K562 (cell line): ENCODE results near the gene IMPG2. TPM values are rescaled to one million over a fixed set of nuclear protein-coding genes. Genes with fewer than 3 reads are reported as not detected.

Source experiments
- ATAC-seq: fragments of 200-7000 bp; cut with Tn5 transposase; 3 replicates; pipeline ENCODE4 v1.9.1; 2020; ENCODE audit warnings: moderate library complexity
- BruUV-seq: library from RNA; stranded (reverse); fragments of 400-500 nt; replicated peaks from 2 replicates; lab custom pipeline; 2021; lab: Mats Ljungman, UMichigan
- CTCF ChIA-PET: fragments of 300-600 bp; formaldehyde crosslinking; extraction: SDS; loops from one replicate; lab custom pipeline; 2021; ENCODE audit warnings: low intra/inter-chr PET ratio; lab: Yijun Ruan, JAX
- POLR2A ChIA-PET: fragments of 300-600, 350-650 bp; sonication (Branson Sonifier 250); formaldehyde crosslinking; extraction: SDS; loops from one replicate; lab custom pipeline; 2021; ENCODE audit warnings: antibody characterized with exemption, inconsistent platforms; lab: Yijun Ruan, JAX
- DNase-seq, 4 experiments: peaks; one replicate each; pipeline versions ENCODE4 v3.0.0 to v3.0.0-alpha.2; 2011 to 2018; ENCODE audit warnings: low spot score in 3 of 4, mixed read lengths in 3 of 4; ENCODE audit errors: extremely low read depth in 1 of 4
- FAIRE-seq: peaks from 2 replicates; lab custom pipeline; 2011; peaks lifted over from hg19 to GRCh38; lab: Jason Lieb, UNC
- H2AFZ ChIP-seq: 2 replicates; pipeline ENCODE4 v1.6.0; 2011; ENCODE audit warnings: low read depth, low read length, control low read depth, inconsistent platforms
- H3K27ac ChIP-seq: fragments of 200-600 bp; 3 replicates; pipeline ENCODE4 v1.8.0; 2011; ENCODE audit warnings: low read depth, mild to moderate bottlenecking, control low read depth, inconsistent platforms, low read length, moderate library complexity, mixed read lengths; ENCODE audit errors: extremely low read depth
- H3K27me3 ChIP-seq, 2 experiments: fragments of 300-600 bp in 1 of 2; 2 replicates in 1 of 2; 3 replicates in 1 of 2; pipeline versions ENCODE4 v1.6.0 to v1.8.0; 2011; ENCODE audit warnings: inconsistent platforms in 2 of 2, low read length in 2 of 2, mild to moderate bottlenecking in 1 of 2, mixed read lengths in 1 of 2, moderate library complexity in 1 of 2; ENCODE audit not compliant: control insufficient read depth in 2 of 2, insufficient read depth in 2 of 2
- H3K36me3 ChIP-seq: fragments of 300-600 bp; 3 replicates; pipeline ENCODE4 v1.8.0; 2011; ENCODE audit warnings: mild to moderate bottlenecking, low read length, inconsistent platforms; ENCODE audit not compliant: control insufficient read depth, insufficient read depth
- H3K4me1 ChIP-seq, 2 experiments: fragments of 200-600 bp in 1 of 2; replicated peaks in 1 of 2; 2 replicates in 1 of 2; 3 replicates in 1 of 2; pipeline versions ENCODE4 v1.5.1 to v1.8.0; 2011; ENCODE audit warnings: inconsistent platforms in 2 of 2, low read length in 2 of 2, mild to moderate bottlenecking in 1 of 2, mixed read lengths in 1 of 2, moderate library complexity in 1 of 2; ENCODE audit not compliant: control insufficient read depth in 2 of 2, insufficient read depth in 2 of 2
- H3K4me2 ChIP-seq: 2 replicates; pipeline ENCODE4 v1.6.1; 2011; ENCODE audit warnings: low read length, control low read depth, inconsistent platforms, mixed read lengths; ENCODE audit not compliant: insufficient read depth
- H3K4me3 ChIP-seq: fragments of 200-600 bp; sonication (generic), shearing (Covaris generic); 2 replicates; pipeline ENCODE4 v1.5.1; 2016; ENCODE audit warnings: control low read depth, inconsistent platforms
- H3K79me2 ChIP-seq: fragments of 200-600 bp; 3 replicates; pipeline ENCODE4 v1.8.0; 2011; ENCODE audit warnings: low read length, inconsistent platforms; ENCODE audit not compliant: control insufficient read depth, insufficient read depth
- H3K9ac ChIP-seq, 2 experiments: 2 replicates each; pipeline versions ENCODE4 v1.6.0 to v1.6.1; 2011; ENCODE audit warnings: low read depth in 2 of 2, low read length in 2 of 2, control low read depth in 1 of 2, inconsistent platforms in 1 of 2, mild to moderate bottlenecking in 1 of 2, mixed read lengths in 1 of 2; ENCODE audit not compliant: insufficient read depth in 1 of 2
- H3K9me1 ChIP-seq: one replicate; pipeline ENCODE4 v1.6.0; 2011; ENCODE audit warnings: inconsistent platforms, mild to moderate bottlenecking, low read length, moderate library complexity; ENCODE audit not compliant: control insufficient read depth, insufficient read depth
- H3K9me3 ChIP-seq: replicated peaks from 2 replicates; pipeline ENCODE4 v1.5.1; 2011; ENCODE audit warnings: low read depth, low read length, inconsistent platforms; ENCODE audit not compliant: control insufficient read depth, insufficient read depth
- H4K20me1 ChIP-seq: replicated peaks from 2 replicates; pipeline ENCODE4 v1.6.1; 2011; ENCODE audit warnings: low read length, inconsistent platforms, mixed read lengths; ENCODE audit not compliant: control insufficient read depth, insufficient read depth
- CREB5 ChIP-seq: fragments of 250-450 bp; sonication (Bioruptor Pico); IDR thresholded peaks from 2 replicates; pipeline ENCODE4 v1.5.0; 2020; ENCODE audit warnings: mild to moderate bottlenecking
- EHMT2 ChIP-seq: fragments of 450-650 bp; IDR thresholded peaks from 2 replicates; pipeline ENCODE4 v1.6.1; 2018; ENCODE audit warnings: antibody characterized with exemption
- GABPB2 ChIP-seq: fragments of 250-450 bp; sonication (Bioruptor Pico); conservative IDR thresholded peaks from 2 replicates; pipeline ENCODE4 v1.5.1; 2021; ENCODE audit warnings: mild to moderate bottlenecking
- KLF1 ChIP-seq: fragments of 450-650 bp; IDR thresholded peaks from 2 replicates; pipeline ENCODE4 v1.6.1; 2016; ENCODE audit warnings: missing genetic modification characterization, missing compliant biosample characterization
- MTA2 ChIP-seq: fragments of 450-650 bp; IDR thresholded peaks from 2 replicates; pipeline ENCODE4 v1.6.1; 2016; ENCODE audit warnings: low read depth
- MXI1 ChIP-seq: IDR thresholded peaks from 2 replicates; pipeline ENCODE4 v1.6.1; 2011; ENCODE audit warnings: low read depth, mild to moderate bottlenecking, improper control_type of control experiment, low read length
- NRF1 ChIP-seq, 2 experiments: fragments of 450-650 bp; IDR thresholded peaks in 1 of 2; conservative IDR thresholded peaks in 1 of 2; 2 replicates each; pipeline ENCODE4 v1.6.1; 2014; ENCODE audit warnings: mild to moderate bottlenecking in 2 of 2
- SMARCA5 ChIP-seq: fragments of 450-650 bp; IDR thresholded peaks from 2 replicates; pipeline ENCODE4 v1.6.1; 2016
- SRSF3 ChIP-seq: fragments of 200-400 bp; formaldehyde crosslinking; IDR thresholded peaks from 2 replicates; pipeline ENCODE4 v1.6.1; 2016; ENCODE audit warnings: mild to moderate bottlenecking, low read length, moderate library complexity; ENCODE audit not compliant: insufficient read depth
- TCF15 ChIP-seq: fragments of 250-450 bp; sonication (Bioruptor Pico); IDR thresholded peaks from 2 replicates; pipeline ENCODE4 v1.8.0; 2022; ENCODE audit warnings: moderate library complexity, mild to moderate bottlenecking, inconsistent platforms
- ZBTB2 ChIP-seq: fragments of 450-650 bp; IDR thresholded peaks from 2 replicates; pipeline ENCODE4 v1.6.1; 2016; ENCODE audit warnings: antibody characterized with exemption
- ZNF586 ChIP-seq: fragments of 450-650 bp; formaldehyde crosslinking; conservative IDR thresholded peaks from 2 replicates; pipeline ENCODE4 v1.4.0; 2020; ENCODE audit warnings: mild to moderate bottlenecking, moderate library complexity
- ZNF76 ChIP-seq: fragments of 250-450 bp; sonication (Bioruptor Pico); IDR thresholded peaks from 2 replicates; pipeline ENCODE4 v1.4.0; 2020; ENCODE audit warnings: mild to moderate bottlenecking, moderate library complexity, borderline replicate concordance
- WGBS: fragments of 100-300 bp; shearing (Covaris generic); methylation state at CpG from one replicate; pipeline ENCODE4 v1.1.6; 2016; ENCODE audit warnings: low coverage, mixed read lengths; ENCODE audit not compliant: insufficient coverage; ENCODE audit errors: missing lambda C conversion rate; 5-methylcytosine and 5-hydroxymethylcytosine counted together
- in situ Hi-C: fragments of 300-500 bp; cut with MboI; formaldehyde crosslinking; loops from 4 replicates; pipeline ENCODE4 v1.15.0; 2018; ENCODE audit warnings: inconsistent platforms, mixed read lengths
- intact Hi-C: fragments of 100-400 bp; cut with micrococcal nuclease; formaldehyde crosslinking; loops from 2 replicates; pipeline ENCODE4 v1.14.2; 2022
- polyA plus RNA-seq, 8 experiments: library from polyadenylated mRNA; depleted of rRNA in 4 of 8; stranded (reverse) in 5 of 8; unstranded in 3 of 8; fragments of >200 nt; fragmentation: Nextera tagmentation in 2 of 8; fragmentation: Illumina TruSeq in 1 of 8; extraction: Ambion mirVana in 2 of 8; extraction: Trizol in 1 of 8; gene quantifications; 2 replicates each; pipeline versions ENCODE4 v1.2.1 to v1.2.3, GENCODE V29; 2011 to 2014; ENCODE audit warnings: inconsistent platforms in 1 of 8, missing spikeins in 1 of 8
- total RNA-seq, 7 experiments: library from RNA; depleted of rRNA in 6 of 7; stranded (reverse); fragments of >200 nt in 6 of 7; fragmentation: Illumina TruSeq in 2 of 7; extraction: Trizol in 2 of 7; gene quantifications; 2 replicates each; pipeline versions ENCODE4 v1.2.1 to v1.2.3, GENCODE V29; 2011 to 2021; ENCODE audit warnings: low replicate concordance in 1 of 7

The IMPG2 gene
- total and polyA plus RNA-seq, 9 of the 15 experiments (the other 6 are each of a cell fraction or from before 2014, with no cell fraction given) = 0.04 to 0.36 (median 0.09) TPM

GRCh38 chr3:101312545-101312944 lies 7.8 kb downstream of the IMPG2 start:
- Histone ChIP-seq H4K20me1 (no peaks in the 10 kb centered on the region), H3K4me3 (no peak overlapping the region), H3K9me3 (no peaks in the 10 kb centered on the region), H3K4me1 (no peaks in the 10 kb centered on the region), H3K27ac (no peak overlapping the region), H3K36me3 (no peaks in the 10 kb centered on the region), H3K79me2 (no peaks in the 10 kb centered on the region), H3K9me1 (no peaks in the 10 kb centered on the region), H2AFZ (no peak overlapping the region), H3K4me2 (no peak overlapping the region), H3K27me3 (no peaks in the 10 kb centered on the region), H3K9ac (no peak overlapping the region)
- intact Hi-C loops = no loop called here
- CTCF ChIA-PET = no interaction called here
- FAIRE-seq (no peak), DNase-seq (no peak), ATAC-seq (no peak)
- TF ChIP-seq NRF1 (conservative IDR thresholded peaks at IDR 0.05 in 1 of 2, IDR thresholded peaks at IDR 0.05 in 1 of 2) (no peak), SRSF3 (no peak)
- BruUV-seq = no TSS peak
- 25% methylated on average over 2 of the region's 2 CpGs for WGBS
- POLR2A ChIA-PET = interaction anchor here (1.8 kb wide), 1 partner anchor 9 kb away, joined by 4 read pairs; no protein-coding TSS in a partner anchor
- in situ Hi-C loops = no loop called here

- H3K9ac ChIP-seq = no peak overlapping the region
- no peaks in the 10 kb centered on the region for H3K79me2 ChIP-seq
- in situ Hi-C loops = no loop called here
- no peak for ATAC-seq
- no peak overlapping the region for H3K4me2 ChIP-seq
- no peaks in the 10 kb centered on the region for H3K36me3 ChIP-seq
- H3K9me3 ChIP-seq = no peaks in the 10 kb centered on the region
- H3K4me1 ChIP-seq = no peaks in the 10 kb centered on the region
- POLR2A ChIA-PET = no interaction called here
- no peak overlapping the region for H3K27ac ChIP-seq
- TF ChIP-seq ZBTB2 (no peak), ZNF76 (CRISPR knock-in tag) (no peak), SMARCA5 (no peak), TCF15 (CRISPR knock-in tag) (no peak), MXI1 (no peak), MTA2 (no peak), ZNF586 (CRISPR knock-in tag) (no peak), EHMT2 (no peak), KLF1 (tag) (no peak), CREB5 (CRISPR knock-in tag) (no peak), GABPB2 (no peak)
- H3K4me3 ChIP-seq = no peak overlapping the region
- H3K9me1 ChIP-seq = no peaks in the 10 kb centered on the region
- FAIRE-seq = no peak
- 70% methylated on average over 2 of the region's 2 CpGs for WGBS
- DNase-seq = no peak
- CTCF ChIA-PET = interaction anchor here (0.6 kb wide), 1 partner anchor 233 kb away, joined by 4 read pairs; no protein-coding TSS in a partner anchor
- no peaks in the 10 kb centered on the region for H4K20me1 ChIP-seq
- BruUV-seq = no TSS peak
- no peak overlapping the region for H2AFZ ChIP-seq
- no peaks in the 10 kb centered on the region for H3K27me3 ChIP-seq
- intact Hi-C loops = no loop called here
Measured at GRCh38 chr3:101311676-101312075, 8.7 kb downstream of the IMPG2 start.
